ENCODE results near the gene LDLRAD4.
A peak's percentile ranks its signal among the peaks of the same experiment; 100 is the strongest.

The LDLRAD4 gene

GRCh38 chr18:13612196-13612997, 393.8 kb downstream of the LDLRAD4 start:
- DNase-seq: peak; percentile 69

DNA sequence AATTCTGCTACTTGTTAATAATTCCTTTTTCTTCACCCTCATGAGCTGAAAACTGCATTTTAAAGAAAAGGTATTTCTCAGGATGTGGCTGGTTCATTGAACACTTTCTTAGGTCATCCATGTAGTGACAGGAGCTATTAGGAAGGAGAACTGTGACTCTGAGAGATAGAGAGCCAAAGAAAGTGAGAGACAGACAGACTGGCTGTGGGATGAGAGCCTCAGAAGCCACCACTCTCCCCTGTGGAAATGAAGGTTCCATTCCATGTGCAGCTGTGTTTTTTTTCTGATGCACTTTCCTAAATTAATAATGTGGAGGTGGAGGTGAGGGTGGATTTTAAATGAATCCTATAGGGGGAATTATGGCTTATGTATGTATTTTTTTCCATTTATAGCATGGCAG, 394.5 kb downstream of the LDLRAD4 start:
- no peak for DNase-seq

DNA sequence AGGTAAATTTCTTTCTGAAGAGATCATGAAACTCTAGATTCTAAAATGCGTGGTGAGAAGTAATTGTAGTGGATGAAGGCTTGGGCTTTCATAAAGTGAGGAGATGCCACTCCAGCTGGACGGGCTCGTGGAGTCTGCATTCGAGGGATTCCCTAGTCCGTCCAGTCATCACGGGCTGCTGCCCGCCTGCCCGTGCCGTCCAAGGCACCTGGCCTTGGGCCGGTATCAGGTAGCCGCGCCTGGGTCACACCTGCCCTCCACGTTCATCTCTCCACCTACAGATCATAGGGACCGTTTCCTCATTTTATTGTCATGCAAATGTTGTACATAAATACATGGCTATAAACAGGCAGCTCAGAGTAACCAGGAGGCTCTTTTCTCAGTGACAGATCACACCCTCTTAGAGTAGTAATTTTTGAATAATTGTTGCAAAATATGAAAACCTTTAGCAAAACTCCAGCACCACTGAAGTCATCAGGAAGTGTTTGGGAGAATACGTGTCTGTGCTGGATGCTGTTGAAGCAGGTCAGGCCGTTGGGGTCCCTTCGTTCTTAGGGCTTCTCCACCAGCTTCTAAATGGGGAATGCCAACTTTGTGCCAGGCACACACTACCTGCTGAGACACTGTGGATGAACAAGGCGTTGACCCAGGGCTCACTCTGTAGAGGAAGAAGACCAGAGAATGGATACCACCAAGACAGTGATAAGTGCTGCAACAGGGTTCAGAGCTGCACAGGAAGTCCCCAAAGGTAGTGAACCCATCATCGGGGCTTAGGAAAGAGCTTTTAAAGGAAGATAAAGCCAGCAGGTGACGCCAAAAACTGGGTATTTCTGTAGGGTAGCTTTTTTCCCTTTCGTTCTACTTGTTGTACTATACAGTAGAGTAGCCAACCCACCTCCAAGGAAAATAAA, 395.3 kb downstream of the LDLRAD4 start:
- DNase-seq: no peak

- no peak for DNase-seq
Observed at GRCh38 chr18:13614641-13615288, 396.2 kb downstream of the LDLRAD4 start.

DNA sequence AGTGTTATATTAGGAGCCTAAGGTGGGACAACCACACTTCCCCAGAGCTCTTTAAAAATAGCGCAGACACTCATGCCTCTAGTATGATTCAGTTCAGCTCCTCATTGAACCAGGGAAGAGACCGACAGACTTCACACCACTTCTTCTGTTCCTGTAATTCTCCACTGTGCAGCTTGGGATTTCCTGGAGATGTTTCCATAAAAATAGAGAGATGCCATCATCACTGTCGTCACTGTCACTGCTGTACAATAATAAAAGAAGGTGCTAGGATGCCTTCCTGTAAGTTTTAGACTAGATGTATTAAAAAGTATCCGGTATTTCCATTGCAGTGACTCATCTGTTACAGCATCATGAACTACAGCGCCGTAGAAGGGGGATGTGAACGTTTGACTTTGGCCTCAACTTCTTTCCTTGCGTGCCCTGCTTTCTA, 396.9 kb downstream of the LDLRAD4 start:
- no peak for DNase-seq

DNA sequence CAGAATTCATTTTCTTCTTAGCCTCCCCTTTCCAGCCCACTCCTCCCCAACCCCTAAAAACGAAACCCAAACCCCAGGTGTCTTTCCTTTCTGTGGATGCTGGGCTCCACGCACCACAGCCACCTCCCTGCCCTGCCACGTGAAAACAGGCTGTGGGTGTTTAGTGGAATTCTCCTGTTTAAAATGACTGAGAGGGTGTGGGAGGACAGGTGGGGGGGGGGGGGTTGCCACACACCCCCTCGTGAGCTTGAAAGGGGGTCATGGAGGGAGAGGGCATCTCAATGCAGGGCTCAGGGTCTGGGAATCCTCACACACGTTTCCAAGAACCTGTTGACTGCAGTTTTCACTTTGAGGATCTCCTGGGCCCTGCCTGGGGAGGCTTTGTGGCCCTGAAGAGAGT, 397.5 kb downstream of the LDLRAD4 start:
- DNase-seq: no peak

GRCh38 chr18:13616525-13617035, 398.0 kb downstream of the LDLRAD4 start:
- DNase-seq: no peak

- DNase-seq: no peak
Observed at GRCh38 chr18:13617826-13618515, 399.4 kb downstream of the LDLRAD4 start.

- no peak for DNase-seq
Observed at GRCh38 chr18:13618760-13619438, 400.3 kb downstream of the LDLRAD4 start.

GRCh38 chr18:13619505-13620205, 401.1 kb downstream of the LDLRAD4 start:
- DNase-seq: no peak

GRCh38 chr18:13620206-13620672, 401.7 kb downstream of the LDLRAD4 start:
- no peak for DNase-seq

DNA sequence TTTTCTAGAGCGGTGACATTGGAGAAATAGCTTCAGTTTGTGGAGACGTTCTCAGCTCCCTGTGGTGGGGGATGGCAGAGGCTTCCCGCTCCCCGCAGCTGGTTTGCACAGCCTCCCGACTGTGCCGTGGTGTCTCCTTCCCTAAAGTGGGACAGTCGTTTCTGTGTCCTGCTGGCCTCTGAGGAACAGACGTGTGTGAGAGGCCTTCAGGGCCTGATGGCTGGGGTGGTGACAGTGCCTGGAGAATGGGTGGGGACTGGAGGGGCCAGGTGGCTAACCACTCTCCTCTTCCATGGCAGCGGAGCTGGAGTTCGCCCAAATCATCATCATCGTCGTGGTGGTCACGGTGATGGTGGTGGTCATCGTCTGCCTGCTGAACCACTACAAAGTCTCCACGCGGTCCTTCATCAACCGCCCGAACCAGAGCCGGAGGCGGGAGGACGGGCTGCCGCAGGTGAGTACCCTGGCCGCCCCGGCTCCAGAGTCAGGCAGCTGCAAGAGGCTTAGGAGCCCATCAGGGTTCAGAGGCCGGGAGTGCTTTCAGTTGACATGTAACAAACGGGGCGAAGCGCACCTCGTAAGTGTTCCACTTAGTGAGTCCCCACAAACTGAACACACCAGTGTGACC, 402.4 kb downstream of the LDLRAD4 start:
- DNase-seq: no peak

- no peak for DNase-seq
Observed at GRCh38 chr18:13621446-13621849, 402.9 kb downstream of the LDLRAD4 start.

- DNase-seq: no peak
Observed at GRCh38 chr18:13621886-13622619, 403.5 kb downstream of the LDLRAD4 start.

DNA sequence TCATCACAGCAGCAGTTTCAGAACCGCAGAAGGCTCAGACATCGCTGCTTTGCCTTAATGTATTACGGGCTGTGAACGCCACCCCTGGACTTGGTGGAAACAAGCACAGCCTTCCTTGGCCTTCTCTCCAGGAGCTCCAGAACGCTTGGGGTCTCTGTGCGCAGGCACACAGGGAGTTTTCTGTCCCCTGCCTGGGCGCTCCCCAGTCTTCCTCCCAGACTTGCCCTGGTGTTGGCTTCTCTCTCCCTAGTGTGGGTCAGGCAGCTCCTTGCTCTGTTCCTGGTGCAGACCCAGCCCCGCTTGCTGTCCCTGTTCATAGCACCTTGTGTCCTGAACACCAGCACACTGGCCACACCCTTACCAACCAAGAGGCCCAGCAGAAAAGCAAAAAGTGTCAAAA, 404.2 kb downstream of the LDLRAD4 start:
- DNase-seq: no peak

DNA sequence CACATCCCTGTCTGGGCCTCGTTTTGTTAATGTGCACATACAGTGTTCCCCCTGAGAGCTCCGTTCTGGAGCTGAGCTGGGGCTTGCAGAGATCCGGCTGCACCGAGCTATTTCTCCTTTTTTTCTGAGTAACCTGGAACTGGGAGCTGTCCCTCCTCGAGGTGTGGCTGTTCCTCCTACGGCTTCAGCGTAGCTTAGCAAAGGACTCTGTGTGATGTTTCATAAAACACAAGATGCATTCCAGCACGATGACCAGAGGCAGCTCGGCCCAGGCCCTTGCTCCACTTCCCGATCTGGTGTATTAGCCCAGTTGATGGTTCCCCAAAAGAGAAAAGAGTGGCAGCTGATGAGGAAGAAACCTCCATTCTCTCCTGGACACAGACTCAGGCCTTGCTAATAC, 404.8 kb downstream of the LDLRAD4 start:
- DNase-seq: no peak

GRCh38 chr18:13623871-13624270, 405.3 kb downstream of the LDLRAD4 start:
- no peak for DNase-seq

DNA sequence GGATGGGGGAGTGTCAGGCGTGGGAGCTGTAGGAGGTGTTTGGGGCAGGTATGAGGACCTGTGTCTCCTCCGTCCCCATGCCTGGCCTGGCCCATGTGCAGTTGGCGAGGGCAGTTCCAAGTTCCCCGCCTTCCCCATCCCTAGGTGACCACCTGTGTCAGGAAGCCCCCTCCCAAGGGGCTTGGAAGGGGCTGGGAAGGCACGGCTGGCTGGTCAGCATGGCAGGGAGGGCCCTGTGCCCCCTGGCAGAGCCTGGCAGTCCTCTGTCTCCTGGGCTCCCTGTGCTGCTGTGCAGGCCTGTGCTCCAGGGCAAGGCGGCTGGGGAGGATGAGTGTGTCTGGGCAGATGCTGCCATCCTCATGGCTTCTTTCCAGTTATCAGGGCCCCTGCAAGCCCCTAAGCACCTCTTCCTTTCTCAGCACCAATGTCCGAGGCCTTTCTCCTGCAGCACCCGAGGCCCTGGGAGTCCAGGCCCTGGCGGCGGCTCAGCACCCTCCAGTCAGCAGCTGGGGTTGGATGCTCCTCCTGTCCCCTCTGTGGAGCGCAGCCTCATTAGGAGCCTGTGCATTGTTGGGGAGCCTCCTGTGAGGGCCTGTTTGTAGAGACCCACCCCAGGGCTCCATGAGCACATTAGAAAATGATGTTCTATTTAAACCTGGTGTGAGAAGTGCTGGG, 406.1 kb downstream of the LDLRAD4 start:
- no peak for DNase-seq

- DNase-seq: no peak
Observed at GRCh38 chr18:13625355-13625754, 406.8 kb downstream of the LDLRAD4 start.
